Measurements from ENCODE around the gene SCD5. TPM values are rescaled to one million over a fixed set of nuclear protein-coding genes. Genes with fewer than 3 reads are reported as not detected.

Gene SCD5
- total and polyA plus RNA-seq, 2 donors from 2014 or later: 41.2 to 55.7 TPM

DNA sequence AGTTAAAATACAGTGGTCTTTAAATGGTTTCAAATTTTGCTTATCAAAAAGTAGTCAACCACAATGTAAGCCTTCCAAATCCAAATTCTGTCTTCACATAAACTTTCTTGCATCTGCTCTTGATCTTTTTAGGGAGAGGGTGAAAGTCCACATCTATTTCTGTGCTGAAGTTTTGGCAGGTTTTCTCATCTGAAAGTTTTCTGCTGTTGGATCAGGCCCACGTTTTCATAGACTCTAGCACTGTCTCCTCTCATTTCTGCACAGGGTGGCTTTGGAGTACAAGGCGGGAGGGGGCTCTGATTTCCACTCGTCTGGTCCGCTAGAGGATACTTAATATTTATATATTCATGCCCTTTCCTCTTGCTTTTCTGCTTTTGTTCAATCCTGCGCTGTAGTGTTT is 218.7 kb downstream of the SCD5 start:
- no peaks in the 10 kb centered on the region for H3K27me3 ChIP-seq (ENCODE audit: control insufficient read depth, insufficient read depth, low read length)
- DNase-seq (no peak), FAIRE-seq (no peak)
- no peaks in the 10 kb centered on the region for H3K9me3 ChIP-seq (ENCODE audit: control insufficient read depth in 2 of 3, insufficient read depth in 1 of 3, low read length in 3 of 3)
- H3K4me3 ChIP-seq (ENCODE audit: low read length in 3 of 3): no peak overlapping the region
- no peaks in the 10 kb centered on the region for H3K36me3 ChIP-seq (ENCODE audit: control insufficient read depth in 2 of 3, insufficient read depth in 3 of 3, low read length in 3 of 3)
- peaks cover 4 to 17% (median 4%) of the 10 kb centered on the region in 3 donors for H3K4me1 ChIP-seq (ENCODE audit: control insufficient read depth in 2 of 3, insufficient read depth in 2 of 3, low read depth in 1 of 3, low read length in 3 of 3)
- H3K9ac ChIP-seq (ENCODE audit: low read length in 3 of 3): no peak overlapping the region
- TF ChIP-seq, protein P1, sequence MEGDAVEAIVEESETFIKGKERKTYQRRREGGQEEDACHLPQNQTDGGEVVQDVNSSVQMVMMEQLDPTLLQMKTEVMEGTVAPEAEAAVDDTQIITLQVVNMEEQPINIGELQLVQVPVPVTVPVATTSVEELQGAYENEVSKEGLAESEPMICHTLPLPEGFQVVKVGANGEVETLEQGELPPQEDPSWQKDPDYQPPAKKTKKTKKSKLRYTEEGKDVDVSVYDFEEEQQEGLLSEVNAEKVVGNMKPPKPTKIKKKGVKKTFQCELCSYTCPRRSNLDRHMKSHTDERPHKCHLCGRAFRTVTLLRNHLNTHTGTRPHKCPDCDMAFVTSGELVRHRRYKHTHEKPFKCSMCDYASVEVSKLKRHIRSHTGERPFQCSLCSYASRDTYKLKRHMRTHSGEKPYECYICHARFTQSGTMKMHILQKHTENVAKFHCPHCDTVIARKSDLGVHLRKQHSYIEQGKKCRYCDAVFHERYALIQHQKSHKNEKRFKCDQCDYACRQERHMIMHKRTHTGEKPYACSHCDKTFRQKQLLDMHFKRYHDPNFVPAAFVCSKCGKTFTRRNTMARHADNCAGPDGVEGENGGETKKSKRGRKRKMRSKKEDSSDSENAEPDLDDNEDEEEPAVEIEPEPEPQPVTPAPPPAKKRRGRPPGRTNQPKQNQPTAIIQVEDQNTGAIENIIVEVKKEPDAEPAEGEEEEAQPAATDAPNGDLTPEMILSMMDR (IDR thresholded peaks at IDR 0.05; ENCODE audit: borderline replicate concordance, extremely low read depth, insufficient read depth): no peak
- intact Hi-C loops (cut with DNase I): no loop called here
- H3K27ac ChIP-seq (ENCODE audit: low read depth in 2 of 2, low read length in 2 of 2): no peak overlapping the region

Small RNAs within 50 kb of the gene (microRNA-seq; reads per million reads assigned to microRNA genes)
- not detected for gene MIR575

Other genes starting within 250 kb of the SCD5 start
- gene TMEM150C, start 236.8 kb downstream of the SCD5 start, total RNA-seq: 7.7 TPM
- gene TMEM150C, start 236.8 kb downstream of the SCD5 start, polyA plus RNA-seq (ENCODE audit: insufficient read depth, low read depth, low replicate concordance): 22.9 TPM
- gene SEC31A, start 92.4 kb upstream of the SCD5 start, total RNA-seq: 204 TPM
- 104 TPM for gene SEC31A, start 92.4 kb upstream of the SCD5 start, polyA plus RNA-seq (ENCODE audit: insufficient read depth, low read depth, low replicate concordance)
- gene THAP9, start 101.9 kb upstream of the SCD5 start, total RNA-seq: 5.6 TPM
- gene THAP9, start 101.9 kb upstream of the SCD5 start, polyA plus RNA-seq (ENCODE audit: insufficient read depth, low read depth, low replicate concordance): 2.6 TPM
- gene LIN54, start 212.0 kb upstream of the SCD5 start, total RNA-seq: 11.9 TPM
- gene LIN54, start 212.0 kb upstream of the SCD5 start, polyA plus RNA-seq (ENCODE audit: insufficient read depth, low read depth, low replicate concordance): 2.4 TPM
- gene COPS4, start 236.4 kb upstream of the SCD5 start, total RNA-seq: 28.6 TPM
- 51.8 TPM for gene COPS4, start 236.4 kb upstream of the SCD5 start, polyA plus RNA-seq (ENCODE audit: insufficient read depth, low read depth, low replicate concordance)